Measurements from ENCODE around the gene LKAAEAR1. TPM values are rescaled to one million over a fixed set of nuclear protein-coding genes. Genes with fewer than 3 reads are reported as not detected.
A peak's percentile ranks its signal among the peaks of the same experiment; 100 is the strongest.

Gene LKAAEAR1
- total RNA-seq, 6 donors from 2014 or later: 1.3 to 7.8 (median 4.9) TPM; not detected in 2

GRCh38 chr20:64062596-64063388 lies 21.4 kb downstream of the LKAAEAR1 start, which contains the start of gene TCEA2:
TSS of gene TCEA2 (plus strand) at chr20:64063198. CDS start at chr20:64063313, 115 bp downstream.
- TF ChIP-seq, protein P1, sequence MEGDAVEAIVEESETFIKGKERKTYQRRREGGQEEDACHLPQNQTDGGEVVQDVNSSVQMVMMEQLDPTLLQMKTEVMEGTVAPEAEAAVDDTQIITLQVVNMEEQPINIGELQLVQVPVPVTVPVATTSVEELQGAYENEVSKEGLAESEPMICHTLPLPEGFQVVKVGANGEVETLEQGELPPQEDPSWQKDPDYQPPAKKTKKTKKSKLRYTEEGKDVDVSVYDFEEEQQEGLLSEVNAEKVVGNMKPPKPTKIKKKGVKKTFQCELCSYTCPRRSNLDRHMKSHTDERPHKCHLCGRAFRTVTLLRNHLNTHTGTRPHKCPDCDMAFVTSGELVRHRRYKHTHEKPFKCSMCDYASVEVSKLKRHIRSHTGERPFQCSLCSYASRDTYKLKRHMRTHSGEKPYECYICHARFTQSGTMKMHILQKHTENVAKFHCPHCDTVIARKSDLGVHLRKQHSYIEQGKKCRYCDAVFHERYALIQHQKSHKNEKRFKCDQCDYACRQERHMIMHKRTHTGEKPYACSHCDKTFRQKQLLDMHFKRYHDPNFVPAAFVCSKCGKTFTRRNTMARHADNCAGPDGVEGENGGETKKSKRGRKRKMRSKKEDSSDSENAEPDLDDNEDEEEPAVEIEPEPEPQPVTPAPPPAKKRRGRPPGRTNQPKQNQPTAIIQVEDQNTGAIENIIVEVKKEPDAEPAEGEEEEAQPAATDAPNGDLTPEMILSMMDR (IDR thresholded peaks at IDR 0.05): peak in 2 of 6 experiments; percentile 9 to 28
- peak; percentile 71 to 86 for TF ChIP-seq POLR2AphosphoS5 (IDR thresholded peaks at IDR 0.05)
- peak in 3 of 4 donors; percentile 71 to 94 (median 79) for TF ChIP-seq POLR2A (IDR thresholded peaks at IDR 0.05)
- TF ChIP-seq EP300 (IDR thresholded peaks at IDR 0.05): no peak
- H3K9me3 ChIP-seq: no peaks in the 10 kb centered on the region
- ATAC-seq (ENCODE audit: low FRiP score in 2 of 2) (peak; percentile 96 to 97), DNase-seq (peak; percentile 98 to 100)
- peak within 1 kb of the TSS; percentile 71 to 95 (median 80) for H3K4me3 ChIP-seq
- no peaks in the 10 kb centered on the region for H3K36me3 ChIP-seq
- no peaks in the 10 kb centered on the region for H3K27me3 ChIP-seq
- H3K27ac ChIP-seq: peak within 1 kb of the TSS; percentile 74 to 86 (median 85)
- 12 to 22% methylated on average over 10 to 80 of the region's 85 CpGs for WGBS, 2 donors
- peaks cover 32 to 44% (median 33%) of the 10 kb centered on the region in 4 donors for H3K4me1 ChIP-seq

GRCh38 chr20:64062276-64062595 lies 22.0 kb downstream of the LKAAEAR1 start:
- Histone ChIP-seq H3K9me3 (no peaks in the 10 kb centered on the region), H3K27ac (peak overlapping the region; percentile 74 to 86 (median 85)), H3K27me3 (no peaks in the 10 kb centered on the region), H3K36me3 (no peaks in the 10 kb centered on the region), H3K4me1 (peaks cover 33 to 50% (median 38%) of the 10 kb centered on the region in 4 donors), H3K4me3 (peak overlapping the region in 3 of 4 donors; percentile 78 to 95 (median 83))
- TF ChIP-seq, protein P1 (IDR thresholded peaks at IDR 0.05): no peak
- no peak for TF ChIP-seq POLR2AphosphoS5 (IDR thresholded peaks at IDR 0.05)
- TF ChIP-seq EP300 (IDR thresholded peaks at IDR 0.05): no peak
- no peak for TF ChIP-seq POLR2A (IDR thresholded peaks at IDR 0.05)
- DNase-seq (no peak), ATAC-seq (ENCODE audit: low FRiP score in 2 of 2) (no peak)
- WGBS, 2 donors: 60 to 69% methylated on average over 3 to 5 of the region's 5 CpGs

- peak overlapping the region in 1 of 4 donors; percentile 19 for H3K27ac ChIP-seq
- H3K27me3 ChIP-seq: no peaks in the 10 kb centered on the region
- ATAC-seq (ENCODE audit: low FRiP score in 2 of 2): no peak
- H3K4me1 ChIP-seq: peaks cover 34 to 57% (median 47%) of the 10 kb centered on the region in 4 donors
- 71 to 80% methylated on average over 9 to 12 of the region's 12 CpGs for WGBS, 2 donors
- no peaks in the 10 kb centered on the region for H3K9me3 ChIP-seq
- TF ChIP-seq, protein P1 (IDR thresholded peaks at IDR 0.05): no peak
- TF ChIP-seq POLR2AphosphoS5 (IDR thresholded peaks at IDR 0.05) (no peak), EP300 (IDR thresholded peaks at IDR 0.05) (no peak), POLR2A (IDR thresholded peaks at IDR 0.05) (no peak)
- H3K4me3 ChIP-seq: no peak overlapping the region
- H3K36me3 ChIP-seq: no peaks in the 10 kb centered on the region
- no peak for DNase-seq
These were observed 25.7 kb downstream of the LKAAEAR1 start for GRCh38 chr20:64058536-64058935.

DNA sequence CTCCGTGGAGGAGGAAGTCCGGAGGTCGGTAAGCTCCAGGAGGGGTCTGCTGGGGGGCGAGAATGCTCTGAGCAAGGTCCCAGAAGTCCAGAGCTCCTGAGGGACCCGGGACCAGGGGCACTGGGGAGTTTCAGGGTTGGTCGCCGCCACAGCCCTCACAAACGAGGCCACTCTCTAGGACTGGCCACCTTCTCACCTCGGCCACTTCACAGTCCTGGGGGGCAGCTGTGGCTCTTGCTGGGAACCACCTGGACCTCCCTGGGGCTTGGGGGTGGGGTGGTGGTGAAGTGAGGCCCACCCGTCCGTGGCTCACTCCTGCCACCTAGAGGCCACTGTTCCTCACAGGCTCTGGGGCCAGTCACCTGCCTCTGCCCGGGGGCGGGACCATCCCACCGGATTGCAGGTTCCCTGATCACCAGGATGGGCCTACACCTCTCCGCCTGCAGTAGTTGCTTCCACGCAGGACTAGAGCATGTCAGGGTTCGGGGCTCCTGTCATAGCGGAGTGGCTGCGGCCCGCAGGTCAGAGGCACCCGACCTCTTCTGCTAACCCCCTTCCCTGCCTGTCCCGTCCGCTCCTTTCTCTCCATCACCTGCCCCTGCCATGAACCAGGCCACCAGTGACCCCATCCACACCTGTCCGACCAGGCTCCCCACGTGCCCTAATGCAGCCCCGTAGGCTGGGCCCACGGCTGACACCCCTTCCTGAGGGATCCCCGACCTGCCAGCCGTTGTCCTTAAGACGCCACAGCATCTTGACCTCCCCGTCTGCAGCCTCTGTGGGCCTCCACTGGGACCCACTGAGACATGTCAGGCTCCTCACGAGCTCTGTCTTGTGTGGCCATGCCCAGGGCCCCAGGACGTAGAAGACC lies 26.3 kb downstream of the LKAAEAR1 start:
- peaks cover 39 to 59% (median 51%) of the 10 kb centered on the region in 4 donors for H3K4me1 ChIP-seq
- WGBS, 2 donors: 42 to 47% methylated on average over 15 to 28 of the region's 33 CpGs
- TF ChIP-seq, protein P1 (IDR thresholded peaks at IDR 0.05): peak; percentile 82 to 90 (median 86)
- TF ChIP-seq EP300 (IDR thresholded peaks at IDR 0.05) (no peak), POLR2A (IDR thresholded peaks at IDR 0.05) (no peak), POLR2AphosphoS5 (IDR thresholded peaks at IDR 0.05) (no peak)
- H3K27ac ChIP-seq: peak overlapping the region; percentile 85 to 93 (median 90)
- peak overlapping the region in 3 of 4 donors; percentile 6 to 34 (median 23) for H3K4me3 ChIP-seq
- no peaks in the 10 kb centered on the region for H3K36me3 ChIP-seq
- no peaks in the 10 kb centered on the region for H3K27me3 ChIP-seq
- ATAC-seq (ENCODE audit: low FRiP score in 2 of 2) (peak; percentile 63 to 77), DNase-seq (peak; percentile 74 to 81)
- H3K9me3 ChIP-seq: no peaks in the 10 kb centered on the region
